Testis (tissue), 3 donors: ENCODE measurements around the gene LAX1. TPM values are rescaled to one million over a fixed set of nuclear protein-coding genes. Genes with fewer than 3 reads are reported as not detected.
"Not testable (repeated sequence)": the region's sequence is repeated elsewhere in the genome, so short reads cannot be mapped to it uniquely, and the experiment has no call there.

Source experiments
- DNase-seq: peaks from one replicate; pipeline ENCODE4 v3.0.0-alpha.2; 2019
- H3K27ac ChIP-seq, 2 donors: fragments of 200-600 bp; sonication (generic); one replicate each; pipeline ENCODE4 v1.5.1; 2019
- H3K27me3 ChIP-seq: fragments of 200-600 bp; sonication (generic); one replicate; pipeline ENCODE4 v1.5.1; 2019
- H3K36me3 ChIP-seq: fragments of 200-600 bp; sonication (generic); one replicate; pipeline ENCODE4 v1.5.1; 2017; ENCODE audit warnings: low read depth; ENCODE audit errors: missing control alignments
- H3K4me1 ChIP-seq: fragments of 200-600 bp; sonication (generic); one replicate; pipeline ENCODE4 v1.5.1; 2019
- H3K4me3 ChIP-seq, 2 donors: fragments of 200-600 bp; sonication (generic); one replicate each; pipeline ENCODE4 v1.5.1; 2017 to 2019
- H3K9me3 ChIP-seq: fragments of 200-600 bp; sonication (generic); one replicate; pipeline ENCODE4 v1.5.1; 2017
- CTCF ChIP-seq, 3 experiments: fragments of 450-650 bp in 2 of 3; fragments of 200-600 bp in 1 of 3; sonication (generic) in 1 of 3; IDR thresholded peaks; one replicate each; pipeline ENCODE4 v1.5.1; 2016 to 2019; ENCODE audit warnings: antibody characterized with exemption in 3 of 3, mild to moderate bottlenecking in 2 of 3, moderate library complexity in 1 of 3
- POLR2A ChIP-seq: fragments of 450-650 bp; IDR thresholded peaks from one replicate; pipeline ENCODE4 v1.6.1; 2017; ENCODE audit warnings: antibody characterized with exemption, mild to moderate bottlenecking, moderate library complexity
- WGBS, 2 donors: methylation state at CpG; one replicate each; pipeline ENCODE4 v1.1.5; 2018; 5-methylcytosine and 5-hydroxymethylcytosine counted together
- intact Hi-C: fragments of 100-400 bp; cut with DNase I; formaldehyde crosslinking; loops from one replicate; pipeline ENCODE4 v1.15.1; 2023; ENCODE audit warnings: low total_unique reads
- polyA plus RNA-seq: library from polyadenylated mRNA; stranded (reverse); fragments of 350-450 nt; fragmentation: Illumina TruSeq; extraction: RNeasy Lipid Tissue Mini Kit (QIAGEN cat#74804); gene quantifications from one replicate; pipeline ENCODE4 v1.2.3, GENCODE V29; 2014; ENCODE audit warnings: low read depth, low replicate concordance; ENCODE audit not compliant: insufficient read depth
- total RNA-seq, 2 donors: library from RNA; depleted of rRNA; stranded (reverse); fragments of >200 nt; gene quantifications; one replicate each; pipeline ENCODE4 v1.2.3, GENCODE V29; 2016

Gene LAX1
- total and polyA plus RNA-seq, 3 donors from 2014 or later = 0.26 to 0.37 TPM; not detected in 1

- H3K27me3 ChIP-seq = no peaks in the 10 kb centered on the region
- H3K9me3 ChIP-seq = no peaks in the 10 kb centered on the region
- 81 to 95% methylated on average over 4 of the region's 4 CpGs for WGBS, 2 donors
- TF ChIP-seq CTCF (IDR thresholded peaks at IDR 0.05) = no peak
- TF ChIP-seq POLR2A = no peak
- no peak for DNase-seq
- no peak overlapping the region for H3K27ac ChIP-seq
- no peaks in the 10 kb centered on the region for H3K36me3 ChIP-seq
- intact Hi-C loops = no loop called here
- no peak overlapping the region for H3K4me3 ChIP-seq
- H3K4me1 ChIP-seq = peaks cover 2% of the 10 kb centered on the region
These were observed 8.9 kb upstream of the LAX1 start for GRCh38 chr1:203756036-203756435.

- H3K4me1 ChIP-seq, H3K27me3 ChIP-seq, intact Hi-C loops, DNase-seq, H3K9me3 ChIP-seq, H3K27ac ChIP-seq, H3K36me3 ChIP-seq, H3K4me3 ChIP-seq: not testable (repeated sequence)
- WGBS, 2 donors = 67 to 90% methylated on average over 2 of the region's 2 CpGs
These were observed 6.2 kb upstream of the LAX1 start for GRCh38 chr1:203758749-203759148.

- Histone ChIP-seq H3K27me3 (no peaks in the 10 kb centered on the region), H3K27ac (no peak overlapping the region), H3K36me3 (no peaks in the 10 kb centered on the region), H3K9me3 (no peaks in the 10 kb centered on the region), H3K4me1 (no peaks in the 10 kb centered on the region), H3K4me3 (no peak overlapping the region)
- intact Hi-C loops = no loop called here
- 88 to 91% methylated on average over 3 of the region's 3 CpGs for WGBS, 2 donors
- DNase-seq = no peak
- no peak for TF ChIP-seq CTCF (IDR thresholded peaks at IDR 0.05)
- TF ChIP-seq POLR2A = no peak
These were observed 4.5 kb upstream of the LAX1 start for GRCh38 chr1:203760506-203760905.

- H3K27ac ChIP-seq, H3K4me3 ChIP-seq, H3K9me3 ChIP-seq, intact Hi-C loops, H3K4me1 ChIP-seq, H3K36me3 ChIP-seq, H3K27me3 ChIP-seq, DNase-seq: not testable (repeated sequence)
- WGBS, 2 donors = 77 to 85% methylated on average over 7 of the region's 7 CpGs
These were observed 3.0 kb upstream of the LAX1 start for GRCh38 chr1:203761958-203762357.

- WGBS, 2 donors = 100% methylated on average over 1 of the region's 1 CpG
- Histone ChIP-seq H3K36me3 (no peaks in the 10 kb centered on the region), H3K9me3 (no peaks in the 10 kb centered on the region), H3K4me3 (no peak overlapping the region), H3K27me3 (no peaks in the 10 kb centered on the region), H3K4me1 (no peaks in the 10 kb centered on the region), H3K27ac (no peak overlapping the region)
- no peak for DNase-seq
- TF ChIP-seq POLR2A (no peak), CTCF (IDR thresholded peaks at IDR 0.05) (no peak)
- intact Hi-C loops = no loop called here
These were observed 1.5 kb upstream of the LAX1 start for GRCh38 chr1:203763505-203763904.

DNA sequence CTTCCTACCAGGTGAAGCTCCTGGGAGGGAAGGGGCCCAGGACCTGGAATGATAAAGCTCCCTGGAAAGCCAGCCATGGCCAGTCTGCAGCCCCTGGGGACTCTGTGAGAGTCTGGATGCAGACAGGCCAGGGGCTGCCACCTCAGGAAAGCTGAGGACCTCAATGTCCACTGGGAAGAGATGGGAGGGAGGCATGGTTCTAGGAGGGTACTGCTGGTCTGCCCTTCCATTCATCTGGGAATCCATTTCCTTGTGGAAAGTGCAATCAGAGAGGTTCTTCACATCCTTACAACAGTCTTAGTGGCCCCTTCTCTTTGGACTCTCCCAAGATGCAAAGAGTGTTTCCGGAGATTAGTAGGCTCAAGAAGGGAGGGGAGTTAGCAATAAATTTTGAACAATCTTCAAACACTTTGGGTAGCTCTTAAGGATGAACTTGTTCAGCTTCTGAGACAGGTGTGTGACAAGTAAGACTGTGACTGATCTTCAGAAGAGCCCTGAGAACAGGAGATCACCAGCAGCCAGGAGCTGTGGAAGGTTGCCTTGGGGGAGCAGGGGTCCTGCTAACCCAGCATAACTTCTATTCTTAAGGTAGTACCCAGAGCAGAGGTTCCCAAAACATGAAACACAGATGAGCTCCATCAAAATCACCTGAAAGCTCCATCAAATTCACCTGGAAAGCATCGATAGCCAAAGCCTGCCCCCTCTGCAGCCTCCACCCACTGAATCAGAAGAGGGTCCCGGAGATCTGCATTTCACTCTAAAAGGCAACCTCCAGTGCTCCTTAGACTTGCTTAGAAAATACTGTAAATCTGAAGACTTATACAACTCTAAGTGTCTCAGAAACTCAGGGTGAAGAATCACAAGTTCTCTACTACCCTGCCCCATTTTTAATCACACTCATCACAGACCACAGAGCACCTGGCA is 616 bp upstream of the LAX1 start:
- intact Hi-C loops = no loop called here
- no peak overlapping the region for H3K4me3 ChIP-seq
- H3K27me3 ChIP-seq = no peaks in the 10 kb centered on the region
- H3K9me3 ChIP-seq = no peaks in the 10 kb centered on the region
- no peak overlapping the region for H3K27ac ChIP-seq
- TF ChIP-seq POLR2A (no peak), CTCF (IDR thresholded peaks at IDR 0.05) (no peak)
- no peak for DNase-seq
- WGBS, 2 donors = 67 to 88% methylated on average over 3 of the region's 3 CpGs
- H3K4me1 ChIP-seq = no peaks in the 10 kb centered on the region
- no peaks in the 10 kb centered on the region for H3K36me3 ChIP-seq
